ENCODE results near the gene ZNF385B.

ZNF385B gene

GRCh38 chr2:179882851-179883806, 21.7 kb upstream of the ZNF385B start:
- no peak overlapping the region for H3K4me3 ChIP-seq (ENCODE audit: low read depth, low read length)
- H3K4me1 ChIP-seq (ENCODE audit: control insufficient read depth, insufficient read depth, low read length), result peaks cover 9% of the 10 kb centered on the region; the same call in 1 of the 2 replicates

GRCh38 chr2:179877601-179878364, 16.4 kb upstream of the ZNF385B start:
- no peaks in the 10 kb centered on the region for H3K27me3 ChIP-seq (ENCODE audit: control insufficient read depth, insufficient read depth, low read length)
- no peaks in the 10 kb centered on the region for H3K4me1 ChIP-seq (ENCODE audit: control insufficient read depth, insufficient read depth, low read length)
- H3K4me3 ChIP-seq (ENCODE audit: low read depth, low read length), result no peak overlapping the region
- no peak overlapping the region for H3K27ac ChIP-seq (ENCODE audit: low read depth, low read length)
- no peaks in the 10 kb centered on the region for H3K36me3 ChIP-seq (ENCODE audit: control insufficient read depth, insufficient read depth, low read length)
- H3K9me3 ChIP-seq (ENCODE audit: control insufficient read depth, insufficient read depth, low read length), result no peaks in the 10 kb centered on the region
- H3K9ac ChIP-seq (ENCODE audit: low read depth, low read length), result no peak overlapping the region

More at GRCh38 chr2:179882851-179883806, 21.7 kb upstream of the ZNF385B start:
- Histone ChIP-seq H3K27me3 (ENCODE audit: control insufficient read depth, insufficient read depth, low read length) (no peaks in the 10 kb centered on the region), H3K9ac (ENCODE audit: low read depth, low read length) (no peak overlapping the region), H3K9me3 (ENCODE audit: control insufficient read depth, insufficient read depth, low read length) (0 out of 2 replicates have a peak, but pooled peaks cover 2% of the 10 kb centered on the region), H3K36me3 (ENCODE audit: control insufficient read depth, insufficient read depth, low read length) (no peaks in the 10 kb centered on the region), H3K27ac (ENCODE audit: low read depth, low read length) (no peak overlapping the region)

DNA sequence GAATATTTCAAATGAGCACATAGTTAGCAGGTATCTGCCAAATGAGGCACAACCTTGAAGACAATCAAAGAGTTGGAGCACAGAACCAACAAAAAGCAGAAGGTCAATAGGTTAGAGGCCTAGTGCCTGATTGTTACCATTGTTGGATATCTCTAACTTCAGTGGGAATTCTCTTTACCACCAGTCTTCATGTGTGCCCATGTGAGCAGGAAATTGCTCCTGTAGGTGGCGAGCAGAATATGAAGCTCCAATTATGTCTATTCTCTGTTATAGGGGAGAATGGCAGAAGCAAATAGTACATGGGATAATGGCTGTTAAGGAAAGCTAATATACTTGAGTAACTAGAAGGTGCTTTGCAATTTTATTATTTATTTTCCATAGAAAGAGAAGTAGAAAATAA, 14.9 kb upstream of the ZNF385B start:
- Histone ChIP-seq H3K9ac (ENCODE audit: low read depth, low read length) (no peak overlapping the region), H3K27ac (ENCODE audit: low read depth, low read length) (no peak overlapping the region), H3K27me3 (ENCODE audit: control insufficient read depth, insufficient read depth, low read length) (no peaks in the 10 kb centered on the region), H3K4me3 (ENCODE audit: low read depth, low read length) (no peak overlapping the region), H3K36me3 (ENCODE audit: control insufficient read depth, insufficient read depth, low read length) (no peaks in the 10 kb centered on the region), H3K9me3 (ENCODE audit: control insufficient read depth, insufficient read depth, low read length) (no peaks in the 10 kb centered on the region), H3K4me1 (ENCODE audit: control insufficient read depth, insufficient read depth, low read length) (no peaks in the 10 kb centered on the region)

- Histone ChIP-seq H3K4me3 (ENCODE audit: low read depth, low read length) (no peak overlapping the region), H3K27ac (ENCODE audit: low read depth, low read length) (no peak overlapping the region), H3K4me1 (ENCODE audit: control insufficient read depth, insufficient read depth, low read length) (no peaks in the 10 kb centered on the region), H3K36me3 (ENCODE audit: control insufficient read depth, insufficient read depth, low read length) (no peaks in the 10 kb centered on the region), H3K27me3 (ENCODE audit: control insufficient read depth, insufficient read depth, low read length) (no peaks in the 10 kb centered on the region), H3K9ac (ENCODE audit: low read depth, low read length) (no peak overlapping the region), H3K9me3 (ENCODE audit: control insufficient read depth, insufficient read depth, low read length) (no peaks in the 10 kb centered on the region)
Observed at GRCh38 chr2:179875864-179876263, 14.5 kb upstream of the ZNF385B start.

GRCh38 chr2:179862898-179863458, 1.6 kb upstream of the ZNF385B start:
- H3K9ac ChIP-seq (ENCODE audit: low read depth, low read length), result no peak overlapping the region
- peaks cover 13% of the 10 kb centered on the region; the same call in 1 of the 2 replicates for H3K4me1 ChIP-seq (ENCODE audit: control insufficient read depth, insufficient read depth, low read length)
- no peak overlapping the region for H3K27ac ChIP-seq (ENCODE audit: low read depth, low read length)

DNA sequence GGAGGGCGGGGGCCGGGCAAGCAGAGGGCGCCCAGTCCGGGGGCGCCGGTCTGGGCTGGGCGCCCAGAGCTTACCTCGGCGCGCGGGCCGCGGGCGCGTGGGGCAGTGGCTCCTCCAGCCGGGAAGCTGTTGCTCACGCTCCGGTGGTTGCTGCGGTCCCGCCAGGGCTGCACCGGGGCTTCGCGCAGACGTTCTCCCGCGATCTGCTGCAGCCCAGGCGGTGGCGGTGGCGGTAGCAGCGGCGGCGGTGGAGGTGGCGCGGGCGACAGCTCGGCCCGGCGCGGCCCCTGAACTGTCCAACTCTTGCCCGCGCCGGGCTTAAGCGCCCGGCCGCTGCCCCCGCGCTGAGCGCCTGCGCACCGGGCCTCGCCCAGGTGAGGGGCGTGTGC, 391 bp downstream of the ZNF385B start:
- Histone ChIP-seq H3K4me3 (ENCODE audit: low read depth, low read length) (peak overlapping the region; percentile 82), H3K9ac (ENCODE audit: low read depth, low read length) (no peak overlapping the region), H3K36me3 (ENCODE audit: control insufficient read depth, insufficient read depth, low read length) (no peaks in the 10 kb centered on the region), H3K9me3 (ENCODE audit: control insufficient read depth, insufficient read depth, low read length) (no peaks in the 10 kb centered on the region), H3K4me1 (ENCODE audit: control insufficient read depth, insufficient read depth, low read length) (peaks cover 10% of the 10 kb centered on the region; the same call in 1 of the 2 replicates), H3K27ac (ENCODE audit: low read depth, low read length) (no peak overlapping the region), H3K27me3 (ENCODE audit: control insufficient read depth, insufficient read depth, low read length) (peaks cover 58% of the 10 kb centered on the region)

More at GRCh38 chr2:179862898-179863458, 1.6 kb upstream of the ZNF385B start:
- Histone ChIP-seq H3K4me3 (ENCODE audit: low read depth, low read length) (no peak overlapping the region), H3K27me3 (ENCODE audit: control insufficient read depth, insufficient read depth, low read length) (peaks cover 51% of the 10 kb centered on the region), H3K36me3 (ENCODE audit: control insufficient read depth, insufficient read depth, low read length) (no peaks in the 10 kb centered on the region), H3K9me3 (ENCODE audit: control insufficient read depth, insufficient read depth, low read length) (no peaks in the 10 kb centered on the region)

- Histone ChIP-seq H3K9ac (ENCODE audit: low read depth, low read length) (no peak overlapping the region), H3K27me3 (ENCODE audit: control insufficient read depth, insufficient read depth, low read length) (peaks cover 58% of the 10 kb centered on the region), H3K27ac (ENCODE audit: low read depth, low read length) (no peak overlapping the region), H3K9me3 (ENCODE audit: control insufficient read depth, insufficient read depth, low read length) (no peaks in the 10 kb centered on the region), H3K4me3 (ENCODE audit: low read depth, low read length) (peak overlapping the region; percentile 82), H3K36me3 (ENCODE audit: control insufficient read depth, insufficient read depth, low read length) (no peaks in the 10 kb centered on the region), H3K4me1 (ENCODE audit: control insufficient read depth, insufficient read depth, low read length) (peaks cover 10% of the 10 kb centered on the region; the same call in 1 of the 2 replicates)
Observed at GRCh38 chr2:179860255-179861026, 971 bp downstream of the ZNF385B start.

DNA sequence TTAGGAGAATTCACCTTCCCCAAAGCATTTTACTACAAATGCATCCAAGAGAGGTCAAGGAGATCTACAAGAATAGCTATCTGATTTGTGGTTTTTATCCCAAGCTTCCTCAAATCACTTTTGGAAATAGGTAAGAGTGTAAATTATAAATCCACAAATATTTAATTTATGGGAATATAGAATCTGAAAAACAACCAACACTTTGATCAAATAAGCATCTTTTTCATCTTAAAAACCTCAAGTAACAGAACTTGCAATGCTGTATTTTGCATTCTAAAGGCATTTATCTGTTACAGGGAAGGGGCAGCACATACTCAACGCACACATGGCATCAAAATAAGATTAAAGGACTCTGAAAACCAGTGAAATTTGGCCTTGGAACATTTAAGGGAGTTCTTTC, 1.9 kb downstream of the ZNF385B start:
- H3K27ac ChIP-seq (ENCODE audit: low read depth, low read length), result no peak overlapping the region
- peak overlapping the region; percentile 82; the same call in 1 of the 2 replicates for H3K4me3 ChIP-seq (ENCODE audit: low read depth, low read length)
- peaks cover 10% of the 10 kb centered on the region; the same call in 1 of the 2 replicates for H3K4me1 ChIP-seq (ENCODE audit: control insufficient read depth, insufficient read depth, low read length)
- no peaks in the 10 kb centered on the region for H3K9me3 ChIP-seq (ENCODE audit: control insufficient read depth, insufficient read depth, low read length)
- H3K27me3 ChIP-seq (ENCODE audit: control insufficient read depth, insufficient read depth, low read length), result peaks cover 58% of the 10 kb centered on the region
- H3K9ac ChIP-seq (ENCODE audit: low read depth, low read length), result no peak overlapping the region
- no peaks in the 10 kb centered on the region for H3K36me3 ChIP-seq (ENCODE audit: control insufficient read depth, insufficient read depth, low read length)

GRCh38 chr2:179857236-179857635, 4.2 kb downstream of the ZNF385B start:
- Histone ChIP-seq H3K36me3 (ENCODE audit: control insufficient read depth, insufficient read depth, low read length) (no peaks in the 10 kb centered on the region), H3K27ac (ENCODE audit: low read depth, low read length) (no peak overlapping the region), H3K4me1 (ENCODE audit: control insufficient read depth, insufficient read depth, low read length) (peaks cover 6% of the 10 kb centered on the region; the same call in 1 of the 2 replicates), H3K9me3 (ENCODE audit: control insufficient read depth, insufficient read depth, low read length) (no peaks in the 10 kb centered on the region), H3K9ac (ENCODE audit: low read depth, low read length) (no peak overlapping the region), H3K4me3 (ENCODE audit: low read depth, low read length) (no peak overlapping the region), H3K27me3 (ENCODE audit: control insufficient read depth, insufficient read depth, low read length) (peaks cover 41% of the 10 kb centered on the region)

DNA sequence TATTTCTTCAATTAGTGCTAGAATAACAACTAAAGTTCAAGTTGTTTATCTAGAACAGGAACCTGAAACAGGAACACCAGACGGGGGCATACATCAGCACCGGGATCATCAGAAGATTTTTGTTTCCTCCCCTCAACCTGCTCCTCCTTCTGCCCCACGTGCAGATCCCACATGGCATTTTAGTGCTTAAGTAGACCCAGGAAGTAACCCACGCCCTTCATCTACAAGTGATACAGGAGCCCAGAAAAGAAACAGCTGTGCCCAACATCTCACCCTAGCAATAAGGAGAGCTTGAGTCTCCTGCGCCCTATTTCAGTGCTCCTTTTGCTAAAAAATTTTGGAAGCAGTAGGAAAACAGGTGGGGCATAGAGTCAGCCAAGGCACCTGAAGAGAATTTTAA, 5.2 kb downstream of the ZNF385B start:
- H3K27me3 ChIP-seq (ENCODE audit: control insufficient read depth, insufficient read depth, low read length), result peaks cover 33% of the 10 kb centered on the region
- H3K27ac ChIP-seq (ENCODE audit: low read depth, low read length), result no peak overlapping the region
- H3K36me3 ChIP-seq (ENCODE audit: control insufficient read depth, insufficient read depth, low read length), result no peaks in the 10 kb centered on the region
- no peaks in the 10 kb centered on the region for H3K9me3 ChIP-seq (ENCODE audit: control insufficient read depth, insufficient read depth, low read length)
- peaks cover 2% of the 10 kb centered on the region; the same call in 1 of the 2 replicates for H3K4me1 ChIP-seq (ENCODE audit: control insufficient read depth, insufficient read depth, low read length)
- no peak overlapping the region for H3K9ac ChIP-seq (ENCODE audit: low read depth, low read length)
- no peak overlapping the region for H3K4me3 ChIP-seq (ENCODE audit: low read depth, low read length)
